ENCODE measurements around the gene ANKFY1.
A peak's percentile ranks its signal among the peaks of the same experiment; 100 is the strongest.
"Not testable (repeated sequence)": the region's sequence is repeated elsewhere in the genome, so short reads cannot be mapped to it uniquely, and the experiment has no call there.

ANKFY1 gene

DNA sequence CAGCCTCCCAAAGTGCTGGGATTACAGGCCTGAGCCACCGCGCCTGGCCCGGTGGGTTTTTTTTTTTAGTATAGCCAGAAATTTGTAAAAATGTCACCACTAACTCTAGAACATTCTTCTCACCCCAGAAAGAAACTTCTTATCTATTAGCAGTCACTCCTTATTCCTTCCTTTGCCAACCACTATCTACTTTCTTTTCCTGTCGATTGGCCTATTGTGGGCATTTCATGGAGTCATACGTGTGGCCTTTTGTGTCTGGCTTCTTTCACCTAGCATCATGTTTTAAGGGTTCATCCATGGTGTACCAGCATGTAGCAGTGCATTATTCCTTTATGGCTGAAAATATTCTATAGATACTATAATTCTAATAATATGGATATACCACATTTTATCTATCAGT, 117.1 kb downstream of the ANKFY1 start:
- Histone ChIP-seq H3K4me3 (ENCODE audit: insufficient read length, low read depth) (no peak overlapping the region), H3K36me3 (ENCODE audit: insufficient read depth, insufficient read length, low read length) (peaks cover 4% of the 10 kb centered on the region), H3K4me1 (ENCODE audit: insufficient read depth, insufficient read length) (no peaks in the 10 kb centered on the region), H3K9ac (ENCODE audit: insufficient read length, low read depth) (no peak overlapping the region), H3K9me3 (ENCODE audit: insufficient read depth, low read length) (no peaks in the 10 kb centered on the region), H3K27me3 (ENCODE audit: insufficient read depth, insufficient read length) (no peaks in the 10 kb centered on the region)
- DNase-seq (ENCODE audit: low read depth, low spot score): no peak
- TF ChIP-seq YY1 (IDR thresholded peaks at IDR 0.05; ENCODE audit: insufficient read depth, insufficient read length): no peak
- no peak for TF ChIP-seq SUZ12 (IDR thresholded peaks at IDR 0.05; ENCODE audit: extremely low read depth, insufficient read depth, insufficient read length)
- no peak for TF ChIP-seq ZNF274 (IDR thresholded peaks at IDR 0.05; ENCODE audit: low read depth, low read length)

DNA sequence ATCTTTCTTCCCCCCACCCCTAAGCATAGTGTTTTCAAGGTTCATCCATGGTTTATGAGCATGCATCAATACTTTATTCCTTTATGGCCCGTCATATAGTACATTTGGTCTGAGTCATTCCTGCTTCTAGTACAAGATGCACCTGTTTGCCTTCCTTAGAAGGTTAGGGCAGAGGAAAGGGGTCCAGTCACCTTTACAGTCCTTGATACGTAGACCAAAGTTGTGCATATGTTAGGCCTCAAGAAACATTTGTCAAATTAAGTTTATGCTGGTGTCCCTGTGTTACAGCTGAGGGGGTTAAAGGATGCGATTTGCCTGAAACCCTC, 119.4 kb downstream of the ANKFY1 start:
- Histone ChIP-seq H3K27me3 (ENCODE audit: insufficient read depth, insufficient read length) (no peaks in the 10 kb centered on the region), H3K36me3 (ENCODE audit: insufficient read depth, insufficient read length, low read length) (peaks cover 5% of the 10 kb centered on the region), H3K4me3 (ENCODE audit: insufficient read length, low read depth) (peak overlapping the region; percentile 94), H3K9me3 (ENCODE audit: insufficient read depth, low read length) (no peaks in the 10 kb centered on the region), H3K4me1 (ENCODE audit: insufficient read depth, insufficient read length) (no peaks in the 10 kb centered on the region), H3K9ac (ENCODE audit: insufficient read length, low read depth) (peak overlapping the region; percentile 97)
- DNase-seq (ENCODE audit: low read depth, low spot score): no peak
- TF ChIP-seq YY1 (IDR thresholded peaks at IDR 0.05; ENCODE audit: insufficient read depth, insufficient read length) (no peak), ZNF274 (IDR thresholded peaks at IDR 0.05; ENCODE audit: low read depth, low read length) (no peak), SUZ12 (IDR thresholded peaks at IDR 0.05; ENCODE audit: extremely low read depth, insufficient read depth, insufficient read length) (no peak)

DNA sequence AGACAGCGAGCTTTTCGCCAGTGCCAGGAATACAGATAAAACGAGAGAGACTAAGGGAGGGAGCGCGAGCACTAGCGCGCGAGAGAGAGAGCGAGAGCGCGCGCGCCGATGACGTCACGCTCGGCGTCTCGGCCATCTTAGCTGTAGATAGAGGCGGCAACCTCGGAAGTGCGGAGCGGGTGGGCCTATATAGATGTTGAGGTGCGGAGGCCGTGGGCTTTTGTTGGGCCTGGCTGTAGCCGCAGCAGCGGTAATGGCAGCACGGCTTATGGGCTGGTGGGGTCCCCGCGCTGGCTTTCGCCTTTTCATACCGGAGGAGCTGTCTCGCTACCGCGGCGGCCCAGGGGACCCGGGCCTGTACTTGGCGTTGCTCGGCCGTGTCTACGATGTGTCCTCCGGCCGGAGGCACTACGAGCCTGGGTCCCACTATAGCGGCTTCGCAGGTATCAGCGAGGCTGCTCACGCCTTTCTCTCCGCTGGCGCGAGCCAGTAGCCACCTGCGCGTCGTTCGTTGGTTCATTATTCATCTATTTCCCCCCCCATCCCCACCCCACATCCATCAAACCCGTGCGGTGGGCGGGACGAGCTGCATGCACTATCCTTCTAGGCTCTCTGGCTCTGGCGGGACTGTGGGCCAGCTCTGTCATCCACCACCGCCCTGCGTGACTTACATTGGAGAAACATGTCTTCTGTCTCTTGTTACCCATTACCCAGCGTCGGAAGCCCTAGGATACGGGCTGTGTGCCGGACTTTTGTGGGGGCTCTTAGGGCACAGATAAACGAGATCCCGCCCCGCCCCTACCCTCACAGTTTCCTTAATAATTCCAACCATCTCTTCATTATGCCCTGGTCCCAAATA, 120.0 kb downstream of the ANKFY1 start:
- Histone ChIP-seq H3K4me1 (ENCODE audit: insufficient read depth, insufficient read length) (no peaks in the 10 kb centered on the region), H3K9ac (ENCODE audit: insufficient read length, low read depth) (peak overlapping the region; percentile 97), H3K9me3 (ENCODE audit: insufficient read depth, low read length) (no peaks in the 10 kb centered on the region), H3K36me3 (ENCODE audit: insufficient read depth, insufficient read length, low read length) (peaks cover 5% of the 10 kb centered on the region), H3K4me3 (ENCODE audit: insufficient read length, low read depth) (peak overlapping the region; percentile 94), H3K27me3 (ENCODE audit: insufficient read depth, insufficient read length) (no peaks in the 10 kb centered on the region)
- peak; percentile 67 for DNase-seq (ENCODE audit: low read depth, low spot score)
- TF ChIP-seq YY1 (IDR thresholded peaks at IDR 0.05; ENCODE audit: insufficient read depth, insufficient read length) (peak; percentile 71), ZNF274 (IDR thresholded peaks at IDR 0.05; ENCODE audit: low read depth, low read length) (no peak), SUZ12 (IDR thresholded peaks at IDR 0.05; ENCODE audit: extremely low read depth, insufficient read depth, insufficient read length) (no peak)

DNA sequence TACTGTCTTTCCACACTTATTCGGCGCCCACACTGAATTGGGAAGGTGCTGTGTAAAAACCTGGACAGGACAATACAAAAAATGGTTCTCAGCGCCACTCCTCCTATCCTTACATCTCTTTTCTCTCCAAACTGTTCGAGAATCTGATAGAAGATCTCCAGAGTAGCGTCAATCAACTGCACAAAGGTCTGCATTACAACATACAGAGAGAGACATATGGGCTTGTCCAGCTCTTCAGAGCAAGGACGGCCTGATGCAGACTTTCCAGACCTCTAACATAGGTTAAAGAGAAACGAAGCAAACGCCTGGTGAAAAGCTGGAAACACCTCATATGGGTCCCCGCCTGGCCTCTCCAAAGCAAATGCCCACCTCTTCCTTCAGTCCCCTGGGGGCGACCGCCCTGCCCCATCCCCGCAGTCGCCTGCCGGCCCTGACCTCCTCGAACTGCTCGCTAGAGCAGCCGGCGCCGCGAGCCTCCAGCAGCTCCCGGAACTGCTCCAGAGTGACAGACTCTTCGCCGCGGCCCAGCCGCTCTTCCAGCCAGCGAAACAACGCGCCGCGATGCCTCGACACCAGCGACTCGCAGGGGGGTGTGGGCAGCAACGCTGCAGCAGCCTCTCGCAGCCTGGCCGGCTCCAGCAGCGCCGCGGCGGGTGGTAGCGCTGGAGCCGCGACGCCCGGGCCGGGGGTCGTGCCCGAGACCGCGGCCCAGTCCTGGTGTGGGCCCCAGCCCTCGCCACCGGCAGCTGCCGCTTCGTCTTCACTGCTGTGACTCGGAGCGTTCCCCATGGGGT, 121.5 kb downstream of the ANKFY1 start:
- TF ChIP-seq YY1 (IDR thresholded peaks at IDR 0.05; ENCODE audit: insufficient read depth, insufficient read length) (no peak), SUZ12 (IDR thresholded peaks at IDR 0.05; ENCODE audit: extremely low read depth, insufficient read depth, insufficient read length) (no peak), ZNF274 (IDR thresholded peaks at IDR 0.05; ENCODE audit: low read depth, low read length) (no peak)
- peak overlapping the region; percentile 94 for H3K4me3 ChIP-seq (ENCODE audit: insufficient read length, low read depth)
- H3K9me3 ChIP-seq (ENCODE audit: insufficient read depth, low read length): no peaks in the 10 kb centered on the region
- no peaks in the 10 kb centered on the region for H3K4me1 ChIP-seq (ENCODE audit: insufficient read depth, insufficient read length)
- peak overlapping the region; percentile 80 for H3K9ac ChIP-seq (ENCODE audit: insufficient read length, low read depth)
- no peaks in the 10 kb centered on the region for H3K27me3 ChIP-seq (ENCODE audit: insufficient read depth, insufficient read length)
- DNase-seq (ENCODE audit: low read depth, low spot score): no peak
- peaks cover 9% of the 10 kb centered on the region for H3K36me3 ChIP-seq (ENCODE audit: insufficient read depth, insufficient read length, low read length)

DNA sequence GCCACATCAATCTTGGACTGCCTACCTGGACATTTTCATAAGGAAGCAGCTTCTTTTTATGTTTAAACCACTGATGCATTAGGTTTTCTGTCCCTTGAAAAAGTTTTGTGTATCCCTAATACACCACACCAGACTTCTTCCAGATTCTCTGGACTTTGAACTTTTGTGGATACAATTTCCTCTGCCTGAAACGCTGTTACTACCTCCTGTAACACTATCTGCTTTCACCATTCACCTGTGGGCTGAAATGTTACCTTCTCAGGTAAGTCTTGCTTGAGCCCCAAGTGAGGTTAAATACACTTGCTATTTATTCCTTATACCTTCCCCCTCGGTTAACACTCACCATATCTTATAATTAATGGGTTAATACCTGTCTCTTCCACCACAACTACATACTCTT, 123.7 kb downstream of the ANKFY1 start:
- no peaks in the 10 kb centered on the region for H3K27me3 ChIP-seq (ENCODE audit: insufficient read depth, insufficient read length)
- H3K4me1 ChIP-seq (ENCODE audit: insufficient read depth, insufficient read length): no peaks in the 10 kb centered on the region
- H3K36me3 ChIP-seq (ENCODE audit: insufficient read depth, insufficient read length, low read length): peaks cover 13% of the 10 kb centered on the region
- no peaks in the 10 kb centered on the region for H3K9me3 ChIP-seq (ENCODE audit: insufficient read depth, low read length)
- H3K4me3 ChIP-seq (ENCODE audit: insufficient read length, low read depth): no peak overlapping the region
- TF ChIP-seq SUZ12 (IDR thresholded peaks at IDR 0.05; ENCODE audit: extremely low read depth, insufficient read depth, insufficient read length) (no peak), YY1 (IDR thresholded peaks at IDR 0.05; ENCODE audit: insufficient read depth, insufficient read length) (no peak), ZNF274 (IDR thresholded peaks at IDR 0.05; ENCODE audit: low read depth, low read length) (no peak)
- no peak for DNase-seq (ENCODE audit: low read depth, low spot score)
- no peak overlapping the region for H3K9ac ChIP-seq (ENCODE audit: insufficient read length, low read depth)

DNA sequence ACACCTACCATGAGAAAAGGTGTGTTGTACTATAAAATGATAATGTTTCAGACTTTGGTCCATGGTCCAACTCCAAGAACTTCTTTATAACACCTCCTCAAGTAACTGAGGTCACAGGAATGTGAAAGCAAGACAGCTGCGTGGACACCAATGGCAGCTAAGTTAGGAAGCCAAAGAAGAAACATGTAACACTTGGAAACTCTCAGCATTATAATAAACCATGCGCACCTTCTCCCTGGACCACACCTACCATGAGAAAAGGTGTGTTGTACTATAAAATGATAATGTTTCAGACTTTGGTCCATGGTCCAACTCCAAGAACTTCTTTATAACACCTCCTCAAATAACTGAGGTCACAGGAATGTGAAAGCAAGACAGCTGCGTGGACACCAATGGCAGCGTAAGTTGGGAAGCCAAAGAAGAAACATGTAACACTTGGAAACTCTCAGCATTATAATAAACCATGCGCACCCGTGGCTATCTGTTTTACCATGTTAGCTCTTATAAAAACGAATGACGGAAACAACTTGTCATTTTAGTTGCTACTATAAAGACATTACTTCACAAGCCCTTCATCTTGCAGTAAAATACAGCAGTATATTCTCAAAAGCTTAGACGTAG, 124.8 kb downstream of the ANKFY1 start:
- H3K4me3 ChIP-seq (ENCODE audit: insufficient read length, low read depth); H3K9ac ChIP-seq (ENCODE audit: insufficient read length, low read depth); H3K4me1 ChIP-seq (ENCODE audit: insufficient read depth, insufficient read length); H3K9me3 ChIP-seq (ENCODE audit: insufficient read depth, low read length); DNase-seq (ENCODE audit: low read depth, low spot score); H3K27me3 ChIP-seq (ENCODE audit: insufficient read depth, insufficient read length): not testable (repeated sequence)
- peaks cover 13% of the 10 kb centered on the region for H3K36me3 ChIP-seq (ENCODE audit: insufficient read depth, insufficient read length, low read length)

DNA sequence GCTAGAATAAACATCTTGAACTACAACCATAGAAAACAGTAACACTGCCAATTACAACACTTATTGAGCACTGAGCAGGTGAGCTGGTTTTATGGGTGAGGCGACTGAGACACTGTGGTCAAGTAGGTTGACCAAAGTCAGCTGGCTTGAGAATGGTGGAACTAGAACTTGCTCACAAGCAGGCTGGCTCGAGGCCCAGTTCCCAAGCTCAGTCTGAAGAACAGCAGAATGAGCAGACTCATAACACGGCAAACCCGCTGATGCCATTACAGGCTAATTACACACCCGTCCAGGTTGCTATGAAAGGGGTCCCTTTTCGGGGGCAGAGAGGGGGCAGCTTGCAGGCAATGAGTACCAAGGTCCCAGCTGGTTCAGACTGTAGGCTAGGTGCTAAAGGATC, 127.4 kb downstream of the ANKFY1 start:
- H3K36me3 ChIP-seq (ENCODE audit: insufficient read depth, insufficient read length, low read length): peaks cover 13% of the 10 kb centered on the region
- no peaks in the 10 kb centered on the region for H3K9me3 ChIP-seq (ENCODE audit: insufficient read depth, low read length)
- H3K27me3 ChIP-seq (ENCODE audit: insufficient read depth, insufficient read length): no peaks in the 10 kb centered on the region
- no peak overlapping the region for H3K4me3 ChIP-seq (ENCODE audit: insufficient read length, low read depth)
- no peak overlapping the region for H3K9ac ChIP-seq (ENCODE audit: insufficient read length, low read depth)
- TF ChIP-seq ZNF274 (IDR thresholded peaks at IDR 0.05; ENCODE audit: low read depth, low read length): no peak
- no peak for TF ChIP-seq YY1 (IDR thresholded peaks at IDR 0.05; ENCODE audit: insufficient read depth, insufficient read length)
- no peak for TF ChIP-seq SUZ12 (IDR thresholded peaks at IDR 0.05; ENCODE audit: extremely low read depth, insufficient read depth, insufficient read length)
- H3K4me1 ChIP-seq (ENCODE audit: insufficient read depth, insufficient read length): no peaks in the 10 kb centered on the region
- DNase-seq (ENCODE audit: low read depth, low spot score): no peak
